ENCODE data around the gene INTS2.
"Not testable (repeated sequence)": the region's sequence is repeated elsewhere in the genome, so short reads cannot be mapped to it uniquely, and the experiment has no call there.

The INTS2 gene

DNA sequence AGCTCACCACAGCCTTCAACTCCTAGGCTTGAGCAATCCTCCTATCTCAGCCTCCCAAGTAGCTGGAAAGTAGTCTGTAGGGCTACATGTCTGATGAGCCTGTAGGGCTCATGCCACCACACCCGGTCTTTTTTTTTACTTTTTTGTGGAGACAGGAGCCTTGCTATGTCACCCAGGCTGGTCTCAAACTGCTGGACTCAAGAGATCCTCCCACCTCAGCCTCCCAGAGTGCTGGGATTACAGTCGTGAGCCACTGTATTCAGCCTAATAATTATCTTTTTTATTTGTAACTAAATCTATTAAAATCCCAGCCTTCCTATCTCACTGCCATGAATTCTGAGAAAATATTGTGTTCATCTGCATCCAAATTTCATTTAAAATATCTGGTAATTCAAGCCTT lies 79.5 kb downstream of the INTS2 start:
- DNase-seq, result no peak

DNA sequence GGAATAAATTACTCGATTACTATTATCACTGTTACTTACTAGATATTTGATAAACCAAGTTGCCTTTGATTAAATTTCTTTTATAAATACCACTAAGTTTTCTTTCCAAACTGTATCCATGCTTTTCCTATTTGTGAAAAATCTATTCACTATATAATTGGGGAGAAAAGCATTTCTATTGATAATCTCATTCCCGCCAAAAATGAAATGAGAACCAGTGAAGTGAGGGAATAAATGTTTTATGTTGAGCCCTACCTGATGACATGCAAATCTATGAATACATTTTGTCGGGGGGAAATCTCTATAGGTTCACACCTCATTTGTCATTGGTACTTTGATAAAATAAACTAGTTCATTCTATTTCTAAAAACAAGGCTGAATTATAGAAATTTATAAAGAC lies 80.1 kb downstream of the INTS2 start:
- DNase-seq, result no peak

DNA sequence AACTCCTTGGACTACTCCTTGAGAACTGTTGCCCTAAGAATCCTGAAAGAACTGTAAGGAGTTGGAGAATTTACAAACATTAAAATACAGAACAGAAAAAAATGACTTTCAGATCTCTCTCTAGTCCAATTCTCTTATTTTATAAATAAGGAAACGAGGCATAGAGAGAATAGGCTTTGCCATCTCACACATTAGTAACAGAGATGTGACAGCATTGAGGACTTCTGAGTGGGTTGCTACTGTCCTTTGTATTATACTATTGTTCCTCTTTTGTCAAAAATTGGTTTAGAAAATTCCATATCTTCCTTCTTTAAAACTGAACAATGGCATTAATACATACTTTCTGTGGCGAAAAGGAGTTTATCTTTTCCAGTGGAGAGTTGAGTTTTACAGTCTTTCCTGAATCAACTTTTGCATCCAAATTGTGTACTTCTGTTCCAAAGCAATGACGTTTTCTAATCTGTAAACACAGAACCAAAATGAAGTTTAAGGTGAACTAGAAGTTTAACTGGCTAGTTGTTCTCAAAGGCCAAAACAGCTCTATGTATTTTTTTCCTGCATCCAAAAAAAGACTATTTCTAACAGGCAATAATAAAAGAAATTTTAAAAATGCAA lies 80.9 kb downstream of the INTS2 start:
- no peak for DNase-seq

DNA sequence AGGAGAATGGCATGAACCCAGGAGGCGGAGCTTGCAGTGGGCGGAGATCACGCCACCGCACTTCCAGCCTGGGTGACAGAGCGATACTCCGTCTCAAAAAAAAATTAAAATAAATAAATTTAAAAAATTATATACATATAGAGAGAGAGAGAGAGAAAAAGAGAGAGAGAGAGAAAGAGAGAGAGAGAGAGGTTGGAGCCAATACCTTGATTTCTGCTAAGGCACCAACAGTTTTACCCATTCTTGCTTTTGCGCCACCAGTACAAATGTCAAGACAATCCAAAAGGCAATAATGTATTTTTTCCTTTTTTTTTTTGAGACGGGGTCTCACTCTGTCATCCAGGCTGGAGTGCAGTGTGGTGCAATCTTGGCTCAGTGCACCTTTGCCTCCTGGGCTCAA lies 81.7 kb downstream of the INTS2 start:
- no peak for DNase-seq

DNA sequence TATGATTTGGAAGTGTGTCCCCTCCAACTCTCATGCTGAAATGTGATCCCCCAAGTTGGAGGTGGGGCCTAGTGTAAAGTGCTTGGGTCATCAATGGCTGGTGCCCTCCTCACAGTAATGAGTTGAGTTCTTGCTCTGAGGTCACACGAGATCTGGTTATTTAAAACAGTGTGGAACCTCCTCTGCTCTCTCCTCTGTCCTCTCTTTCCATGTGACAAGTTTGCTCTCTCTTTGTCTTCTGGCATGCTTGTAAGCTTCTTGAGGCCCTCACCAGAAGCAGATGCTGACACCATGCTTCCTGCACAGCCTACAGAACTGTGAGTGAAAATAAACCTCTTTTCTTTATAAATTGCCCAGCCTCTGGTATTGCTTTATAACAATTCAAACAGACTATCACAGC lies 84.3 kb downstream of the INTS2 start:
- DNase-seq, result no peak

DNA sequence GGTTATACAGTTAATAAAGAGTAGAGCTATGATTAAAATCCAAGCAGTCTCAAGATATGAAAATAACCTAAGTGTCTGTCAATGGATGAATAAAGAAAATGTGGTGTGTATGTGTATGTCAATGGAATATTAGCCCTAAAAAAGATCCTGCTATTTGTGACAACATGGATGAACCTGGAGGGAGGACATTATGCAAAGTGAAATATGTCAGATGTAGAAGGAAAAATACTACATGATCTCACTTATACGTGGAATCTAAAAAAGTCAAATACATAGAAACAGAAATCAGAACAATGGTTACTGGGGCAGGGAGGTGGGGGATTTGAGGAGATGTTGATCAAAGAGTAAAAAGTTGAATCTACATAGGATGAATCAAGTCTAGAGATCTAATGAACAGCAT lies 84.9 kb downstream of the INTS2 start:
- no peak for DNase-seq

- no peak for DNase-seq
Observed at GRCh38 chr17:61839300-61839786, 88.4 kb downstream of the INTS2 start.

- peak; percentile 72 for DNase-seq
Observed at GRCh38 chr17:61837175-61838051, 90.4 kb downstream of the INTS2 start.

- no peak for DNase-seq
Observed at GRCh38 chr17:61836266-61837174, 91.3 kb downstream of the INTS2 start.

DNA sequence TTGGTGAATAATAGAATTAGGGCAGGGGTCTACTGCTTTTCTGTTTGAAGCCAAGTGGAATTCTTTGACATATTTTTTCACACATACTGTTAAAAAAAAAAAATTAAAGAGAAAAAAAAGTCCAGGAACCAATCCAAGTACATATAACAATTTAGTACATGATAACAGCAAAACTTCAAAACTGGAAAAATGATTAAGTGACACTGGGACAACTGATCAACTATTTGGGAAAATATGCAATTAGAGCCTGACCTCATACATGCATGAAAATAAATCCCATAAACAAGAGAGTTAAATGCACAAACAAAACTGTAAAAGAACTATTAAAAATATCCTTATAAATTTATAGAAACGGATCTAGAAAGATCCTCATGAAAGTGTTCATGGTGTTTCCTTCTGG lies 92.2 kb downstream of the INTS2 start:
- no peak for DNase-seq

DNA sequence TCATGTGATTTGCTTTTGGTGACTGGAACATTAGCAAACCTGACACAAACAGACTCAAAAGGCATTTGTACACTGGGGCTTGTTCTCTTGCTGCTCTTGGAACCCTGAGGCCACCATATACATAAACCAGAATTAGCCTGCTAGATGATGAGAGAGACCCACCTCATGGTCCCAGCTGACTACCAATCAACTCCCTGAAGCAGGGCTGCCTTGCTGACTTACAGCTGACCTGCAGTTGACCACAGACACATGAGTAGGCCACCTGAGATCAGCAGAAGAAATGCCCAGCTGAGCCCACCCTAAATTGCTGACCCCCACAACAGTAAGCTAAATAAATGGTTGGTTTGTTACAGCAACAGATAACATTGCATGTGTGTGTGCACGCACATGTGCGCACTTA lies 93.2 kb downstream of the INTS2 start:
- no peak for DNase-seq

DNA sequence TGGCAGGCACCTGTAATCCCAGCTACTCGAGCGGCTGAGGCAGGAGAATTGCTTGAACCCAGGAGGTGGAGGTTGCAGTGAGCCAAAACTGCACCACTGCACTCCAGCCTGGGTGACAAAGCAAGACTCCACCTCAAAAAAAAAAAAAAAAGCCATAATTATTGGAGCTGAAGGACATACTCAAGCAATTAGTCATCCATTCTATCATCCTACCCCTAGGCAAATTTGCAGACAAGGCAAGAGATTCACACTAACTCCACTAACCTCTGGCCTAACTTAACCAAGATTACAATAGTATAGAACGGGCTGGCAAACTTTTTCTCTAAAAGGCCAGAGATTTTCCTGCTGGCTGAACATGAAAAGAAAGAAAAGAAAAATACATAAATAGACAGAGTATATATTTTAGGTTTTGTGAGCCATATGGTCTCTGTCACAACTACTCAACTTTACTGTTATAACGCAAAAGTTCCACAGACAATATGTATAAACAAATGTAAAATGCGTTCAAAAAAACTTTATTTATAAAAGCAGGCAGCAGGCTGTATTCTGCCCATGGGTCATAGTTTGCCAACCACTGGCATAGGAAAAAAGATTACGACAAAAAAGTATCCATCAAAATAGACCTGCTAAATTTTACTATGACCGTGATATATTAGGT lies 94.1 kb downstream of the INTS2 start:
- peak; percentile 79 for DNase-seq

DNA sequence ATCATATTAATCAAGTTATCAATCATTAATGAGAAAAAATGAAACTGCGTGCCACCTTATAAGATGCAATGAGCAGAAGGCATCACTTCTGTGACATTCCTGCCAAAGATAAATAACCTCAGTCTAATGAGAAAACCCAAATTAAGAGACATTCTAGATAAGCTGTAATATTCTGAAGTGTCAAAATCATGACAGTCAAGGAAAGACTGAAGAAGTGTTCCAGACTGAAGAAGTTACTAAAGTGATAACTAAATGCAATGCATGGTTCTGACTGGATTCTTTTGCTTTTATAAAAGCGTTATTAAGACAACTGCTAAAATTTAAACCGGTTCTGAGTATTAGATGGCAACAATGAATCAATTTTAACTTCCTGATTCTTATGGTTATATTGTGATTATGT lies 95.3 kb downstream of the INTS2 start:
- no peak for DNase-seq

GRCh38 chr17:61831099-61831498 lies 96.7 kb downstream of the INTS2 start:
- DNase-seq, result no peak

- DNase-seq, result no peak
Observed at GRCh38 chr17:61828694-61829093, 99.1 kb downstream of the INTS2 start.

GRCh38 chr17:61827649-61828395 lies 100.0 kb downstream of the INTS2 start:
- DNase-seq, result no peak

- DNase-seq, result not testable (repeated sequence)
Observed at GRCh38 chr17:61826866-61827265, 100.9 kb downstream of the INTS2 start.

- not testable (repeated sequence) for DNase-seq
Observed at GRCh38 chr17:61826198-61826597, 101.6 kb downstream of the INTS2 start.

DNA sequence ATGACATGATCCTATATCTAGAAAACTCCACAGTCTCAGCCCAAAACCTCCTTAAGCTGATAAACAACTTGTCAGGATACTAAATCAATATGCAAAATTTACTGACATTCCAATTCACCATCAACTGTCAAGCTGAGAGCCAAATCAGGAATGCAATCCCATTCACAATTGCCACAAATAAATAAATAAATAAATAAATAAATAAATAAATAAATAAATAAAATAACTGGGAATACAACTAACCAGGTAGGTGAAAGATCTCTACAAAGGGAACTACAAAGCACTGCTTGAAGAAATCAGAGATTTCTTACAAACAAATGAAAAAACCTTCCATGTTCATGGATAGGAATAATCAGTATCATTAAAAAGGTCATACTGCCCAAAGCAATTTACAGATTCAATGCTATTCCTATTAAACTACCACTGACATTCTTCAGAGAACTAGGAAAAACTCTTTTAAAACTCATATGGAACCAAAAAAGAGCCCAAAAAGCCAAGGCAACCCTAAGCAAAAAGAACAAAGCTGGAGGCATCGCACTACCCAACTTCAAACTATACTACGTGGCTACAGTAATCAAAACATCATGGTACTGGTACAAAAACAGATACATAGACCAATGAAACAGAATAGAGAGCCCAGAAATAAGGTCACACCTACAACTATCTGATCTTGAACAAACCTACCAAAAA lies 102.2 kb downstream of the INTS2 start:
- DNase-seq, result no peak

DNA sequence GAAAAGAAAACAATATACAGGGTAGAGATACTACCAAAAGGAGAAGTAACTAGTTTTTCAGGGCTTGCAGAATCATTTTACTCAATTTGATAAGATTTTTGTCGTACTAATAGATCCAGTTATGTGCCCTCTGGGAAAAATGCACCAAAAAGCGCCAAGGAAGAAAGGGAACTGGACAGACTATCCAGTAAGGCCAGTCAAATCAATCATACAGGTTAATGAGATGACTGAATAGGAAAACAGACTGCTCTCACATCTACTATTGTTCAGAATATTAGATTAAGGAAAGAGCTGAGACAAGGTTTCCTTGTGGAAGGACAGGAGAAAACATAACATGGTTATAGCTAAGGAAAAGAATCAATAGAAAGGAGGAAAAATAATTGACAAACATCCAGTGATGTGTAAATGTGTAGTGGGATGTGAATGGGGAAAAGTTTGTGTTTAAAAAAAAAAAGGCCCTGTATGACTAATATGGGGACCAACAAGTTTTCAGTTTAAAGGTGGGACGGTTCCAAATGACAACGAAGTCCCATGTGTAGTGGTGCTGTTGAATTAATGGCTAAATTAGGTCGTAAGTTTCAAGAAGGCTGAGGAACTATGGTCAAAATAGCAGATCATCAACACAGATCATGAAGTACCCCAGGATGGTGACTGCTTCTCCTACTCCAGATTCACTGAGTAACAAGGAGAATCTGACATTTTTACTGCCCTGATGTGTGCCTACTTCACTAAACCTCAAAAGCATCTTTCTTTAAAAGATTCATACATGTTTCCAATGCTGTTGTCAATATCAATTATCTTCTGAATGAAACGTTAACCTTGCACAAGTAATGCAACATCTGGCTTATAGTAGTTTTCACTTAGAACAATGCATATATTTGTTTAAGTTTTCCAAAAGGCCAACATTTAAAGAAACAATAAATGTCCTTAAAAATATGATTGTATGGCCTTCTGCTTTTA lies 105.2 kb downstream of the INTS2 start:
- DNase-seq, result no peak
